HepG2 (cell line): Measurements from ENCODE around the gene HNRNPC. TPM values are rescaled to one million over a fixed set of nuclear protein-coding genes. Genes with fewer than 3 reads are reported as not detected.

Experiments used
- AGO2 ChIP-seq: fragments of 200-400 bp; formaldehyde crosslinking; optimal IDR thresholded peaks from 2 replicates; pipeline ENCODE3; 2017; ENCODE audit warnings: mild to moderate bottlenecking, low read depth, low read length, moderate library complexity
- FOXO1 ChIP-seq: sonication (generic); formaldehyde crosslinking; IDR thresholded peaks from 2 replicates; pipeline ENCODE4 v1.4.0; 2020; ENCODE audit warnings: missing genetic modification reagents
- KAT2B ChIP-seq: fragments of 150-350 bp; IDR thresholded peaks from 2 replicates; pipeline ENCODE4 v1.6.1; 2014; ENCODE audit warnings: low read depth, low read length, borderline replicate concordance
- PCBP2 ChIP-seq: fragments of 200-400 bp; formaldehyde crosslinking; optimal IDR thresholded peaks from 2 replicates; pipeline ENCODE3; 2018; ENCODE audit warnings: low read length, low read depth; ENCODE audit not compliant: poor library complexity, severe bottlenecking
- RBM22 ChIP-seq: fragments of 200-400 bp; formaldehyde crosslinking; optimal IDR thresholded peaks from 2 replicates; pipeline ENCODE3; 2017; ENCODE audit warnings: mild to moderate bottlenecking, low read length, moderate library complexity
- SOX5 ChIP-seq: IDR thresholded peaks from 2 replicates; pipeline ENCODE4 v1.6.1; 2016; ENCODE audit warnings: borderline replicate concordance
- TBX2 ChIP-seq: sonication (generic); formaldehyde crosslinking; IDR thresholded peaks from 2 replicates; pipeline ENCODE4 v1.5.0; 2020; ENCODE audit warnings: missing genetic modification reagents, mild to moderate bottlenecking, borderline replicate concordance
- ZFP37 ChIP-seq: sonication (generic); formaldehyde crosslinking; IDR thresholded peaks from 2 replicates; pipeline ENCODE4 v1.4.0; 2020; ENCODE audit warnings: missing genetic modification reagents, borderline replicate concordance
- ZNF10 ChIP-seq: sonication (generic); formaldehyde crosslinking; IDR thresholded peaks from 2 replicates; pipeline ENCODE4 v1.4.0; 2020; ENCODE audit warnings: mild to moderate bottlenecking, low read depth, missing genetic modification reagents, borderline replicate concordance
- ZNF230 ChIP-seq: sonication (generic); formaldehyde crosslinking; IDR thresholded peaks from 2 replicates; pipeline ENCODE4 v1.4.0; 2020; ENCODE audit warnings: mild to moderate bottlenecking, missing genetic modification reagents
- ZNF350 ChIP-seq: sonication (generic); formaldehyde crosslinking; IDR thresholded peaks from 2 replicates; pipeline ENCODE4 v1.4.0; 2020; ENCODE audit warnings: mild to moderate bottlenecking, low read depth, missing genetic modification reagents, borderline replicate concordance
- ZNF709 ChIP-seq: sonication (generic); formaldehyde crosslinking; IDR thresholded peaks from 2 replicates; pipeline ENCODE4 v1.5.0; 2020; ENCODE audit warnings: mild to moderate bottlenecking, missing genetic modification reagents
- ZNF839 ChIP-seq: sonication (generic); formaldehyde crosslinking; IDR thresholded peaks from 2 replicates; pipeline ENCODE4 v1.4.0; 2020; ENCODE audit warnings: missing genetic modification reagents, mild to moderate bottlenecking, borderline replicate concordance
- polyA plus RNA-seq, 8 experiments: library from polyadenylated mRNA; depleted of rRNA in 3 of 8; stranded (reverse) in 7 of 8; unstranded in 1 of 8; fragments of >200 nt; fragmentation: Illumina TruSeq in 4 of 8; extraction: Trizol in 4 of 8; gene quantifications; 2 replicates each; pipeline versions ENCODE4 v1.2.1 to v1.2.3, GENCODE V29; 2011 to 2016; ENCODE audit warnings: low read depth in 4 of 8, missing spikeins in 1 of 8, mixed read lengths in 1 of 8; ENCODE audit not compliant: insufficient read depth in 1 of 8
- total RNA-seq, 5 experiments: library from RNA; depleted of rRNA; stranded (reverse); fragments of >200 nt; fragmentation: Illumina TruSeq; extraction: Trizol; gene quantifications; 2 replicates each; pipeline ENCODE4 v1.2.3, GENCODE V29; 2016; ENCODE audit warnings: low read depth in 1 of 5
- TF ChIP-seq, protein P1 (sequence below): sonication (generic); formaldehyde crosslinking; IDR thresholded peaks from 2 replicates; pipeline ENCODE4 v1.8.1; 2022; ENCODE audit warnings: mild to moderate bottlenecking, missing genetic modification reagents
- TF ChIP-seq, protein P2 (sequence below): sonication (generic); formaldehyde crosslinking; IDR thresholded peaks from 2 replicates; pipeline ENCODE4 v1.8.0; 2022; ENCODE audit warnings: mild to moderate bottlenecking, missing genetic modification reagents, borderline replicate concordance
- TF ChIP-seq, protein P3 (sequence below): sonication (generic); formaldehyde crosslinking; IDR thresholded peaks from 2 replicates; pipeline ENCODE4 v1.4.0; 2020; ENCODE audit warnings: missing genetic modification reagents, mild to moderate bottlenecking, borderline replicate concordance
- TF ChIP-seq, protein P4 (sequence below), 2 experiments: sonication (generic) in 1 of 2; formaldehyde crosslinking in 1 of 2; IDR thresholded peaks; 2 replicates each; pipeline versions ENCODE4 v1.6.1 to v1.9.0; 2014 to 2022; ENCODE audit warnings: antibody characterized with exemption in 1 of 2, borderline replicate concordance in 1 of 2, inconsistent platforms in 1 of 2, low read depth in 1 of 2, missing genetic modification reagents in 1 of 2

The HNRNPC gene
- total and polyA plus RNA-seq, 2 of the 13 experiments (the other 11 are each of a cell fraction or from before 2014, with no cell fraction given), result 628 to 1,099 TPM

DNA sequence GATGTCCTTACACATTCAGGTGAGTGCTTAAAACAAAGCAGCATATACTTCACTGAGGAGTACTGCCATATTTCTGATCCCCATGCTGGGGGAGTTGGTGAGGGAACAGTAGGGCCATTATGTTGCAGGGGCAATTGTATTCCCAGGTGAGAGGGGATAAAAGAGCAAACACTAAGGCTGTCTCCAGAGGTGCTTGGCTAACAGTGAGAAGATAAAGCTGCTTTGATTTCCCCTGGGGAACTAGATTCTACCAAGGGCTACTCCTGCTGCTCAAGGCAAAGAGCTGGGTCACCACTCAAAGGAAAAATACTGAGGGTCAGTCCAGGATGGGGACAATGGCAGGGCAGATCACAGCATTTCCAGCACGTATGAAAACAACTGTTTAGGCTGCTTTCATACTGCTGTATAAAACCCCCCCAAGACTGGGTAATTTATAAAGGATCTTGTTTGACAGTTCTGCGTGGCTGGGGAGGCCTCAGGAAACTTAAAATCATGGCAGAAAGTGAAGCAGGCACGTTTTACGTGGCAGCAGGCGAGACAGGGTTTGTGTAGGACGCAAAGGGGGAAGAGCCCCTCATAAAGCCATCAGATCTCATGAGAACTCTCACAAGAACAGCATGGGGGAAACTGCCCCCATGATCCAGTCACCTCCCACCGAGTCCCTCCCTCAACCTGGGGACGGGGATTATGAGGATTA, 65.6 kb downstream of the HNRNPC start (continued):
- TF ChIP-seq, protein P1, sequence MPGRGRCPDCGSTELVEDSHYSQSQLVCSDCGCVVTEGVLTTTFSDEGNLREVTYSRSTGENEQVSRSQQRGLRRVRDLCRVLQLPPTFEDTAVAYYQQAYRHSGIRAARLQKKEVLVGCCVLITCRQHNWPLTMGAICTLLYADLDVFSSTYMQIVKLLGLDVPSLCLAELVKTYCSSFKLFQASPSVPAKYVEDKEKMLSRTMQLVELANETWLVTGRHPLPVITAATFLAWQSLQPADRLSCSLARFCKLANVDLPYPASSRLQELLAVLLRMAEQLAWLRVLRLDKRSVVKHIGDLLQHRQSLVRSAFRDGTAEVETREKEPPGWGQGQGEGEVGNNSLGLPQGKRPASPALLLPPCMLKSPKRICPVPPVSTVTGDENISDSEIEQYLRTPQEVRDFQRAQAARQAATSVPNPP (CRISPR knock-in tag), result 0 out of 2 replicates have a peak, but pooled peaks have one; percentile 72
- TF ChIP-seq, protein P2, sequence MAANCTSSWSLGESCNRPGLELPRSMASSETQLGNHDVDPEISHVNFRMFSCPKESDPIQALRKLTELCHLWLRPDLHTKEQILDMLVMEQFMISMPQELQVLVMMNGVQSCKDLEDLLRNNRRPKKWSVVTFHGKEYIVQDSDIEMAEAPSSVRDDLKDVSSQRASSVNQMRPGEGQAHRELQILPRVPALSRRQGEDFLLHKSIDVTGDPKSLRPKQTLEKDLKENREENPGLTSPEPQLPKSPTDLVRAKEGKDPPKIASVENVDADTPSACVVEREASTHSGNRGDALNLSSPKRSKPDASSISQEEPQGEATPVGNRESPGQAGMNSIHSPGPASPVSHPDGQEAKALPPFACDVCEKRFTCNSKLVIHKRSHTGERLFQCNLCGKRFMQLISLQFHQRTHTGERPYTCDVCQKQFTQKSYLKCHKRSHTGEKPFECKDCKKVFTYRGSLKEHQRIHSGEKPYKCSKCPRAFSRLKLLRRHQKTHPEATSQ (CRISPR knock-in tag), result peak; percentile 67; the same call in 1 of the 2 replicates
- peak; percentile 85 for TF ChIP-seq TBX2
- TF ChIP-seq, protein P3, sequence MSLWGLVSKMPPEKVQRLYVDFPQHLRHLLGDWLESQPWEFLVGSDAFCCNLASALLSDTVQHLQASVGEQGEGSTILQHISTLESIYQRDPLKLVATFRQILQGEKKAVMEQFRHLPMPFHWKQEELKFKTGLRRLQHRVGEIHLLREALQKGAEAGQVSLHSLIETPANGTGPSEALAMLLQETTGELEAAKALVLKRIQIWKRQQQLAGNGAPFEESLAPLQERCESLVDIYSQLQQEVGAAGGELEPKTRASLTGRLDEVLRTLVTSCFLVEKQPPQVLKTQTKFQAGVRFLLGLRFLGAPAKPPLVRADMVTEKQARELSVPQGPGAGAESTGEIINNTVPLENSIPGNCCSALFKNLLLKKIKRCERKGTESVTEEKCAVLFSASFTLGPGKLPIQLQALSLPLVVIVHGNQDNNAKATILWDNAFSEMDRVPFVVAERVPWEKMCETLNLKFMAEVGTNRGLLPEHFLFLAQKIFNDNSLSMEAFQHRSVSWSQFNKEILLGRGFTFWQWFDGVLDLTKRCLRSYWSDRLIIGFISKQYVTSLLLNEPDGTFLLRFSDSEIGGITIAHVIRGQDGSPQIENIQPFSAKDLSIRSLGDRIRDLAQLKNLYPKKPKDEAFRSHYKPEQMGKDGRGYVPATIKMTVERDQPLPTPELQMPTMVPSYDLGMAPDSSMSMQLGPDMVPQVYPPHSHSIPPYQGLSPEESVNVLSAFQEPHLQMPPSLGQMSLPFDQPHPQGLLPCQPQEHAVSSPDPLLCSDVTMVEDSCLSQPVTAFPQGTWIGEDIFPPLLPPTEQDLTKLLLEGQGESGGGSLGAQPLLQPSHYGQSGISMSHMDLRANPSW (CRISPR knock-in tag), result no peak
- TF ChIP-seq KAT2B, result no peak
- no peak for TF ChIP-seq PCBP2
- peak; percentile 35; the same call in 1 of the 2 replicates for TF ChIP-seq SOX5 (CRISPR knock-in tag)
- TF ChIP-seq ZNF350 (CRISPR knock-in tag), result no peak
- TF ChIP-seq, protein P4, sequence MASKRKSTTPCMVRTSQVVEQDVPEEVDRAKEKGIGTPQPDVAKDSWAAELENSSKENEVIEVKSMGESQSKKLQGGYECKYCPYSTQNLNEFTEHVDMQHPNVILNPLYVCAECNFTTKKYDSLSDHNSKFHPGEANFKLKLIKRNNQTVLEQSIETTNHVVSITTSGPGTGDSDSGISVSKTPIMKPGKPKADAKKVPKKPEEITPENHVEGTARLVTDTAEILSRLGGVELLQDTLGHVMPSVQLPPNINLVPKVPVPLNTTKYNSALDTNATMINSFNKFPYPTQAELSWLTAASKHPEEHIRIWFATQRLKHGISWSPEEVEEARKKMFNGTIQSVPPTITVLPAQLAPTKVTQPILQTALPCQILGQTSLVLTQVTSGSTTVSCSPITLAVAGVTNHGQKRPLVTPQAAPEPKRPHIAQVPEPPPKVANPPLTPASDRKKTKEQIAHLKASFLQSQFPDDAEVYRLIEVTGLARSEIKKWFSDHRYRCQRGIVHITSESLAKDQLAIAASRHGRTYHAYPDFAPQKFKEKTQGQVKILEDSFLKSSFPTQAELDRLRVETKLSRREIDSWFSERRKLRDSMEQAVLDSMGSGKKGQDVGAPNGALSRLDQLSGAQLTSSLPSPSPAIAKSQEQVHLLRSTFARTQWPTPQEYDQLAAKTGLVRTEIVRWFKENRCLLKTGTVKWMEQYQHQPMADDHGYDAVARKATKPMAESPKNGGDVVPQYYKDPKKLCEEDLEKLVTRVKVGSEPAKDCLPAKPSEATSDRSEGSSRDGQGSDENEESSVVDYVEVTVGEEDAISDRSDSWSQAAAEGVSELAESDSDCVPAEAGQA (IDR thresholded peaks at IDR 0.05; ENCODE audit: low read depth), result no peak
- TF ChIP-seq, protein P4 (CRISPR knock-in tag; IDR thresholded peaks at IDR 0.05; ENCODE audit: borderline replicate concordance), result 0 out of 2 replicates have a peak, but pooled peaks have one; percentile 43
- no peak for TF ChIP-seq ZNF709
- TF ChIP-seq ZNF839 (CRISPR knock-in tag), result no peak
- TF ChIP-seq ZFP37 (CRISPR knock-in tag), result no peak
- TF ChIP-seq ZNF230, result peak; percentile 82; the same call in 1 of the 2 replicates
- peak; percentile 80 for TF ChIP-seq RBM22
- no peak for TF ChIP-seq ZNF10 (CRISPR knock-in tag)
- peak; percentile 64 for TF ChIP-seq AGO2
- TF ChIP-seq FOXO1 (CRISPR knock-in tag), result no peak
